ENCODE data around the gene SVIL. TPM values are rescaled to one million over a fixed set of nuclear protein-coding genes. Genes with fewer than 3 reads are reported as not detected.

The SVIL gene
- total and polyA plus RNA-seq, 2 experiments from 2014 or later = 252 to 412 TPM

DNA sequence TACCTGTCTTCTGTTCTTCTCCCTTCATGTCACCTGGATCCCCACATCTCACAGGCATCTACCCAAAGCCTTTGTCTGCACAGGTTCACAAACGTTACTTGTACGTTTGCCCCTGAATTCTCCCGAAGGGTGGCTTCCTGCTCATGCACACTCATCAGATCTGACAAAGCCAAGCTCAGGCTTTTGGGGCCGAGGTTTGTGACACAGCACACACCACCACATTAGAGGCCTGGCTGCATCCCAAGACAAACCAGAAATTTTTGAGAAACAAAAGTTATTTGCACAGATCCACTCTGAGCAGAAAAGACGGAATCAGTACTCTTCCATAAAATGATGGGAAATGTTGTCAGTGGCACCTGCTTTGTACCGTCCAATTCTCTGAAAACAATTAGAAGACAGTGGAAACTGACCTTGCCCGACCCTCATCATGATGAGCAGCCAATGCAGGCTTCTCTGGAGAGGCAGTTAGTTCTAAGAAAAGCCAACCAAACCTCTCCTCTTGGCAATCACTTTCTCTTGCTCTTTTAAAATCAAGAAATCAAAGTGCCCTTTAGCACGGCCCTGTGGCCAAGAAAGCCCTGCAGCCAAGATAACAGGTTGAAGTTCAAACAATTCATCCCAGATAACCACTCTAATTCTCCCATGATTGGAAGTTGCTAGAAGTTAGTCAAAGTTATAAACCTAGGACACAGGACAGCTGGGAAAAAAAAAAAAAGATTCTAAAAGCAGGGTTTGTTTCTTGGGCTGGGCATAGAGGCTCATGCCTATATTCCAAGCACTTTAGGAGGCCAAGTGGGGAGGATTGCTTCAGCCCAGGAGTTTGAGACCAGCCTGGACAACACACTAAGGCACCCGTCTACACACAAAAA is 13.6 kb upstream of the SVIL start:
- H3K4me3 ChIP-seq = no peak overlapping the region
- no peaks in the 10 kb centered on the region for H3K9me3 ChIP-seq (ENCODE audit: low read depth)
- peaks cover 3% of the 10 kb centered on the region for H3K36me3 ChIP-seq
- DNase-seq (ENCODE audit: low read depth in 1 of 2, low spot score in 1 of 2) = peak in 1 of 2 donors; percentile 46
- H3K27me3 ChIP-seq = no peaks in the 10 kb centered on the region
- TF ChIP-seq, protein P1, sequence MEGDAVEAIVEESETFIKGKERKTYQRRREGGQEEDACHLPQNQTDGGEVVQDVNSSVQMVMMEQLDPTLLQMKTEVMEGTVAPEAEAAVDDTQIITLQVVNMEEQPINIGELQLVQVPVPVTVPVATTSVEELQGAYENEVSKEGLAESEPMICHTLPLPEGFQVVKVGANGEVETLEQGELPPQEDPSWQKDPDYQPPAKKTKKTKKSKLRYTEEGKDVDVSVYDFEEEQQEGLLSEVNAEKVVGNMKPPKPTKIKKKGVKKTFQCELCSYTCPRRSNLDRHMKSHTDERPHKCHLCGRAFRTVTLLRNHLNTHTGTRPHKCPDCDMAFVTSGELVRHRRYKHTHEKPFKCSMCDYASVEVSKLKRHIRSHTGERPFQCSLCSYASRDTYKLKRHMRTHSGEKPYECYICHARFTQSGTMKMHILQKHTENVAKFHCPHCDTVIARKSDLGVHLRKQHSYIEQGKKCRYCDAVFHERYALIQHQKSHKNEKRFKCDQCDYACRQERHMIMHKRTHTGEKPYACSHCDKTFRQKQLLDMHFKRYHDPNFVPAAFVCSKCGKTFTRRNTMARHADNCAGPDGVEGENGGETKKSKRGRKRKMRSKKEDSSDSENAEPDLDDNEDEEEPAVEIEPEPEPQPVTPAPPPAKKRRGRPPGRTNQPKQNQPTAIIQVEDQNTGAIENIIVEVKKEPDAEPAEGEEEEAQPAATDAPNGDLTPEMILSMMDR (IDR thresholded peaks at IDR 0.05; ENCODE audit: low read depth, low read length) = no peak
- peaks cover 33% of the 10 kb centered on the region for H3K4me1 ChIP-seq (ENCODE audit: low read depth)
- peak overlapping the region; percentile 77 for H3K27ac ChIP-seq

DNA sequence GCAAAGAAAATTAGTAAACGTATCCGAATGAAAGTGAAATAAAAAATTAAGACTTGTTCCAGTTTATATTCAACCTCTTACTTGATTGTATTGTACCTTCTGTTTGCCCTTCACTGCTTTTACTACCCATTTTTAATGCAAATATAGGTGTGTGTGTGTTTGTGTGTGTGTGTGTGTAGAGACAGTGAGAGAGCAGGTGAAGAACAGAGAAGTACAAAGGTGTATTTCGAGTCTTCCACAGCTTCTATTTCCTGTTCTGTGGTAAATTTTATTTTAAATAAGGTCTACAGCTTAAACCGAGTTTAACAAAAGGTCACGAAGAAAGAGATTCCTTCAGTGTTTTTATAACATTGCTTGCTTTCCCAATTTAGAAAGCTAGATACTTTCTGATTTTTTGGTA is 12.7 kb upstream of the SVIL start:
- H3K4me3 ChIP-seq = no peak overlapping the region
- TF ChIP-seq, protein P1 (IDR thresholded peaks at IDR 0.05; ENCODE audit: low read depth, low read length) = no peak
- H3K27ac ChIP-seq = no peak overlapping the region

DNA sequence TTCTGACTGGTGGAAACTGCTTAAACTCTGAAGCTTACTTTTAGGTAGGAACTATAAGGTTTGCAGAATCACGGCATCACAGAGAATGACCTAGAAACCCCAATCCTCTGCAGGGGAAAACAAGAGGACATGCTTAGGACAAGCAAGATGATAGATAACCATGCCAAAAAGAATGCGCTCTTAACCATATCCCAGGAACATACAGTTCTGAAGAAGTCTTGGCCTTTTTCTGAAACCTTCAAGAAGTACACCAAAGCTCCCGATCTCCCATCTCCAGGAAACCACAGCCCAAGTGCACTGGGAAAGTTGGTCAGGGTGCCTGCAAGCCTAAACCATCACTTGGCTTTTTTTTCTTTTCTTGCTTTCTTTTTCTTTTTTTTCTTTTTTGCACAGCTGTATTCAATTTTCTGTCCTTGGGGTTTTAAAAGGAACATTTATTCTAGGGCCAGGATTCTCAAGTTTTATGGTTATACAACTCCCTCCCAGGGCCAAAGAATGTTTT is 12.2 kb upstream of the SVIL start:
- no peak overlapping the region for H3K4me3 ChIP-seq
- H3K27ac ChIP-seq = no peak overlapping the region

More for the DNA sequence above, 12.7 kb upstream of the SVIL start:
- H3K27me3 ChIP-seq = no peaks in the 10 kb centered on the region
- H3K4me1 ChIP-seq (ENCODE audit: low read depth) = peaks cover 42% of the 10 kb centered on the region
- H3K9me3 ChIP-seq (ENCODE audit: low read depth) = no peaks in the 10 kb centered on the region
- H3K36me3 ChIP-seq = peaks cover 3% of the 10 kb centered on the region
- no peak for DNase-seq (ENCODE audit: low read depth in 1 of 2, low spot score in 1 of 2)

DNA sequence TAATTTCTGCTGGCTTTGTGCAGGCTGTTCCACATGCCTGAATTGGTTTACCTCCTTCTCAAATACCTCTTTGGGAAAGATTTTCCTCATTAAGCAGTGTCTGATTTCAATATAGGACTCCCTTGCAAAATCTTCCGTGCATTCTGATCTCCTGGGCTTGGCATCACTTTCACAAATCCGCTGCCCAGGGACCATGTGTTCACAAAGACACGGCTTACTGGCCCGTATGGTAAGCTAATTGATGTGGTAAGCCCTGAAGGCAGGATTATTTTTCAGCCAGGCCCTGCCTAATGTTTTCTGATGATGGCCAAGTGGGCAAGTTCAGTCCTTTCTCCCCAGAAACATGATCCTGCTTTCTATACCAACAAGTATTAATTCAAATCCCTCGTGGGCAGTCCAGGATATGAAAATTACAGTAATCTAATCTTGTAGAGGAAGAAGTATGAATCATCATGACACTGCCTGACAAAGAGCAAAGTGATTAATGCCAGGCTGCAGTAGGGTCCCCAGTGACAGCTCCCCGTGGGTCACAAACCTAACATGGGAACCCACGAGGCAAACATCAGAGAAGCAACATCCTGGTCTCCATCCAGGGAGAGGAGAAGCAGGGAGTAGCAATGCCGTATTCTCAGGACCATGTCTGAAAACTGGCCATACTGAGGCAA is 11.6 kb upstream of the SVIL start:
- H3K9me3 ChIP-seq (ENCODE audit: low read depth) = no peaks in the 10 kb centered on the region
- H3K36me3 ChIP-seq = no peaks in the 10 kb centered on the region
- H3K27me3 ChIP-seq = no peaks in the 10 kb centered on the region
- H3K4me1 ChIP-seq (ENCODE audit: low read depth) = peaks cover 45% of the 10 kb centered on the region
- H3K27ac ChIP-seq = no peak overlapping the region
- TF ChIP-seq, protein P1 (IDR thresholded peaks at IDR 0.05; ENCODE audit: low read depth, low read length) = no peak
- peak in 1 of 2 donors; percentile 74 for DNase-seq (ENCODE audit: low read depth in 1 of 2, low spot score in 1 of 2)
- no peak overlapping the region for H3K4me3 ChIP-seq

More for the DNA sequence above, 12.2 kb upstream of the SVIL start:
- Histone ChIP-seq H3K27me3 (no peaks in the 10 kb centered on the region), H3K4me1 (ENCODE audit: low read depth) (peaks cover 45% of the 10 kb centered on the region), H3K9me3 (ENCODE audit: low read depth) (no peaks in the 10 kb centered on the region), H3K36me3 (no peaks in the 10 kb centered on the region)
- DNase-seq (ENCODE audit: low read depth in 1 of 2, low spot score in 1 of 2) = peak in 1 of 2 donors; percentile 76
- TF ChIP-seq, protein P1 (IDR thresholded peaks at IDR 0.05; ENCODE audit: low read depth, low read length) = no peak

DNA sequence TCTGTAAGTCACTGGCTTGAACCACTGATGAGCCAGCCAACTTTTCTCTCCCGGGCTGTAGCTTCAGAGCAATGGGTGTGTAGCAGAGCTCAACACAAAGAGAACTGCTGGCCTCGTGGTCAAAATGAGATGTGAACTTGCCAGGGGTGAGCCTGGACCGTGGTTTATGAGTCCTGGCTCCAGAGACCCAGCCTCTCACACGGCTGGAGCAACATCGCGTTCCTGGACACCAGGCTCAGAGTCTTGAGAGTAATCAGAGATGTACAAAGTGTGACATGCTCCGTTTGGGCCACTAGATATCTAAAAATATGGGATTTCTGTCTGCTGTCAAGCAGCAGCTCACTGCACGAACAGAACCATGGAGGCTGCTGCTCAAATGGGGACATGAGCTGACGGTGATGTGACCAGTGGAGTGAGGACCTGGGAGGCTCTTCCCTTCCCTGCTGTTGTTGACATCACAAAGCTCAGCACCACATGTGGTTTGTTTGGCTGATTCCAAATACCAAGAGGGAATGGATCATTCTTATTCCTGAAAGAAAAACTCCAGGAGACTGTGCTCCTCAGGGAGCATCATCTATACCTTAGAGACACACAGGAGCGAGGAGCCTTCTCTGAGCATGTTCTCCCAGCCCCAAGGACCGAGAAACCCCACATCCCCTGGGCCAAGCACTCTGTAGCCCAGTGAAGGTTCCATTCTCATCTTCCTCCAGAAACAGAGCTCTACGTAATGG is 9.2 kb upstream of the SVIL start:
- Histone ChIP-seq H3K27me3 (no peaks in the 10 kb centered on the region), H3K36me3 (no peaks in the 10 kb centered on the region), H3K9me3 (ENCODE audit: low read depth) (no peaks in the 10 kb centered on the region), H3K4me1 (ENCODE audit: low read depth) (peaks cover 43% of the 10 kb centered on the region), H3K27ac (peak overlapping the region; percentile 62), H3K4me3 (no peak overlapping the region)
- TF ChIP-seq, protein P1 (IDR thresholded peaks at IDR 0.05; ENCODE audit: low read depth, low read length) = no peak
- DNase-seq (ENCODE audit: low read depth in 1 of 2, low spot score in 1 of 2) = no peak
